ENCODE results near the gene ATP1A4. TPM values are rescaled to one million over a fixed set of nuclear protein-coding genes. Genes with fewer than 3 reads are reported as not detected.
A peak's percentile ranks its signal among the peaks of the same experiment; 100 is the strongest.
"Not testable (repeated sequence)": the region's sequence is repeated elsewhere in the genome, so short reads cannot be mapped to it uniquely, and the experiment has no call there.

The ATP1A4 gene
- total RNA-seq, 1 donor from 2014 or later, result not detected

GRCh38 chr1:160105155-160105554, 46.2 kb upstream of the ATP1A4 start:
- H3K27ac Mint-ChIP-seq (ENCODE audit: unreplicated experiment), result no peak overlapping the region
- no peak for DNase-seq (ENCODE audit: extremely low spot score, unreplicated experiment)
- H3K9me3 Mint-ChIP-seq (ENCODE audit: unreplicated experiment), result no peaks in the 10 kb centered on the region
- no peak for TF ChIP-seq CTCF (IDR thresholded peaks at IDR 0.05)
- H3K4me1 Mint-ChIP-seq (ENCODE audit: unreplicated experiment), result peaks cover 50% of the 10 kb centered on the region
- H3K4me3 Mint-ChIP-seq (ENCODE audit: unreplicated experiment), result no peak overlapping the region
- H3K27me3 Mint-ChIP-seq (ENCODE audit: unreplicated experiment), result peaks cover 42% of the 10 kb centered on the region
- no peaks in the 10 kb centered on the region for H3K36me3 Mint-ChIP-seq (ENCODE audit: unreplicated experiment)

- TF ChIP-seq CTCF (IDR thresholded peaks at IDR 0.05), result no peak
- H3K36me3 Mint-ChIP-seq (ENCODE audit: unreplicated experiment), result no peaks in the 10 kb centered on the region
- no peaks in the 10 kb centered on the region for H3K9me3 Mint-ChIP-seq (ENCODE audit: unreplicated experiment)
- peaks cover 52% of the 10 kb centered on the region for H3K4me1 Mint-ChIP-seq (ENCODE audit: unreplicated experiment)
- no peak overlapping the region for H3K27ac Mint-ChIP-seq (ENCODE audit: unreplicated experiment)
- H3K4me3 Mint-ChIP-seq (ENCODE audit: unreplicated experiment), result no peak overlapping the region
- no peak for DNase-seq (ENCODE audit: extremely low spot score, unreplicated experiment)
- H3K27me3 Mint-ChIP-seq (ENCODE audit: unreplicated experiment), result peaks cover 51% of the 10 kb centered on the region
Measured at GRCh38 chr1:160107512-160107911, 43.9 kb upstream of the ATP1A4 start.

GRCh38 chr1:160108888-160109662, 42.3 kb upstream of the ATP1A4 start:
- no peaks in the 10 kb centered on the region for H3K9me3 Mint-ChIP-seq (ENCODE audit: unreplicated experiment)
- peaks cover 51% of the 10 kb centered on the region for H3K27me3 Mint-ChIP-seq (ENCODE audit: unreplicated experiment)
- H3K36me3 Mint-ChIP-seq (ENCODE audit: unreplicated experiment), result no peaks in the 10 kb centered on the region
- H3K4me1 Mint-ChIP-seq (ENCODE audit: unreplicated experiment), result peaks cover 44% of the 10 kb centered on the region
- TF ChIP-seq CTCF (IDR thresholded peaks at IDR 0.05), result peak; percentile 58
- H3K27ac Mint-ChIP-seq (ENCODE audit: unreplicated experiment), result peak overlapping the region; percentile 4
- DNase-seq (ENCODE audit: extremely low spot score, unreplicated experiment), result no peak
- no peak overlapping the region for H3K4me3 Mint-ChIP-seq (ENCODE audit: unreplicated experiment)

- H3K9me3 Mint-ChIP-seq (ENCODE audit: unreplicated experiment), result no peaks in the 10 kb centered on the region
- DNase-seq (ENCODE audit: extremely low spot score, unreplicated experiment), result no peak
- H3K4me3 Mint-ChIP-seq (ENCODE audit: unreplicated experiment), result no peak overlapping the region
- H3K27me3 Mint-ChIP-seq (ENCODE audit: unreplicated experiment), result peaks cover 52% of the 10 kb centered on the region
- peak overlapping the region; percentile 4 for H3K27ac Mint-ChIP-seq (ENCODE audit: unreplicated experiment)
- TF ChIP-seq CTCF (IDR thresholded peaks at IDR 0.05), result no peak
- peaks cover 44% of the 10 kb centered on the region for H3K4me1 Mint-ChIP-seq (ENCODE audit: unreplicated experiment)
- H3K36me3 Mint-ChIP-seq (ENCODE audit: unreplicated experiment), result no peaks in the 10 kb centered on the region
Measured at GRCh38 chr1:160109686-160110085, 41.7 kb upstream of the ATP1A4 start.

- not testable (repeated sequence) for DNase-seq (ENCODE audit: extremely low spot score, unreplicated experiment); H3K4me3 Mint-ChIP-seq (ENCODE audit: unreplicated experiment); H3K36me3 Mint-ChIP-seq (ENCODE audit: unreplicated experiment); H3K27ac Mint-ChIP-seq (ENCODE audit: unreplicated experiment); H3K9me3 Mint-ChIP-seq (ENCODE audit: unreplicated experiment)
- peaks cover 49% of the 10 kb centered on the region for H3K4me1 Mint-ChIP-seq (ENCODE audit: unreplicated experiment)
- peaks cover 53% of the 10 kb centered on the region for H3K27me3 Mint-ChIP-seq (ENCODE audit: unreplicated experiment)
Measured at GRCh38 chr1:160111462-160111861, 39.9 kb upstream of the ATP1A4 start.
